Mucosa of rectum (tissue), 2 donors: ENCODE results near the gene NUDT16L1.

Source experiments
- H3K27ac ChIP-seq, 2 donors: one replicate each; pipeline ENCODE4 v1.7.0; 2013; ENCODE audit warnings: inconsistent platforms in 2 of 2, low read depth in 2 of 2, low read length in 2 of 2
- H3K27me3 ChIP-seq, 2 donors: one replicate each; pipeline ENCODE4 v1.7.0; 2013; ENCODE audit warnings: low read length in 2 of 2; ENCODE audit not compliant: control insufficient read depth in 2 of 2, insufficient read depth in 2 of 2
- H3K36me3 ChIP-seq, 2 donors: one replicate each; pipeline ENCODE4 v1.7.0; 2013; ENCODE audit warnings: low read length in 2 of 2; ENCODE audit not compliant: control insufficient read depth in 2 of 2, insufficient read depth in 2 of 2
- H3K4me1 ChIP-seq, 2 donors: one replicate each; pipeline ENCODE4 v1.7.0; 2013; ENCODE audit warnings: low read length in 2 of 2, mild to moderate bottlenecking in 1 of 2; ENCODE audit not compliant: control insufficient read depth in 2 of 2, insufficient read depth in 2 of 2
- H3K4me3 ChIP-seq, 2 donors: one replicate each; pipeline ENCODE4 v1.7.0; 2013; ENCODE audit warnings: low read length in 2 of 2
- H3K9ac ChIP-seq, 2 donors: one replicate each; pipeline ENCODE4 v1.7.0; 2013; ENCODE audit warnings: low read length in 2 of 2, low read depth in 1 of 2, mild to moderate bottlenecking in 1 of 2
- H3K9me3 ChIP-seq, 2 donors: one replicate each; pipeline ENCODE4 v1.7.0; 2013; ENCODE audit warnings: low read length in 2 of 2; ENCODE audit not compliant: control insufficient read depth in 2 of 2
- donor health status: healthy.
- donor health status: Normal muscosa, but diverticular disease.

Gene NUDT16L1

GRCh38 chr16:4654964-4655590 lies 38.3 kb upstream of the NUDT16L1 start:
- peaks cover 13 to 17% of the 10 kb centered on the region in 2 donors for H3K4me1 ChIP-seq
- peak overlapping the region in 1 of 2 donors; percentile 70 for H3K27ac ChIP-seq
- H3K9me3 ChIP-seq = no peaks in the 10 kb centered on the region
- H3K9ac ChIP-seq = no peak overlapping the region
- peaks cover 36 to 37% of the 10 kb centered on the region in 2 donors for H3K36me3 ChIP-seq
- H3K4me3 ChIP-seq = no peak overlapping the region
- no peaks in the 10 kb centered on the region for H3K27me3 ChIP-seq

- Histone ChIP-seq H3K9me3 (no peaks in the 10 kb centered on the region), H3K27ac (no peak overlapping the region), H3K4me1 (peaks cover 13 to 17% of the 10 kb centered on the region in 2 donors), H3K27me3 (no peaks in the 10 kb centered on the region), H3K4me3 (no peak overlapping the region), H3K9ac (no peak overlapping the region), H3K36me3 (peaks cover 37 to 39% of the 10 kb centered on the region in 2 donors)
Observed at GRCh38 chr16:4655801-4656200, 37.6 kb upstream of the NUDT16L1 start.

- Histone ChIP-seq H3K9me3 (no peaks in the 10 kb centered on the region), H3K4me3 (no peak overlapping the region), H3K4me1 (peaks cover 13 to 17% of the 10 kb centered on the region in 2 donors), H3K27ac (no peak overlapping the region), H3K27me3 (no peaks in the 10 kb centered on the region), H3K36me3 (peaks cover 35 to 37% of the 10 kb centered on the region in 2 donors), H3K9ac (no peak overlapping the region)
Observed at GRCh38 chr16:4656221-4656620, 37.1 kb upstream of the NUDT16L1 start.

- Histone ChIP-seq H3K4me1 (peaks cover 13 to 17% of the 10 kb centered on the region in 2 donors), H3K27me3 (no peaks in the 10 kb centered on the region), H3K36me3 (peaks cover 33 to 34% of the 10 kb centered on the region in 2 donors)
Observed at GRCh38 chr16:4656695-4657686, 36.4 kb upstream of the NUDT16L1 start.

DNA sequence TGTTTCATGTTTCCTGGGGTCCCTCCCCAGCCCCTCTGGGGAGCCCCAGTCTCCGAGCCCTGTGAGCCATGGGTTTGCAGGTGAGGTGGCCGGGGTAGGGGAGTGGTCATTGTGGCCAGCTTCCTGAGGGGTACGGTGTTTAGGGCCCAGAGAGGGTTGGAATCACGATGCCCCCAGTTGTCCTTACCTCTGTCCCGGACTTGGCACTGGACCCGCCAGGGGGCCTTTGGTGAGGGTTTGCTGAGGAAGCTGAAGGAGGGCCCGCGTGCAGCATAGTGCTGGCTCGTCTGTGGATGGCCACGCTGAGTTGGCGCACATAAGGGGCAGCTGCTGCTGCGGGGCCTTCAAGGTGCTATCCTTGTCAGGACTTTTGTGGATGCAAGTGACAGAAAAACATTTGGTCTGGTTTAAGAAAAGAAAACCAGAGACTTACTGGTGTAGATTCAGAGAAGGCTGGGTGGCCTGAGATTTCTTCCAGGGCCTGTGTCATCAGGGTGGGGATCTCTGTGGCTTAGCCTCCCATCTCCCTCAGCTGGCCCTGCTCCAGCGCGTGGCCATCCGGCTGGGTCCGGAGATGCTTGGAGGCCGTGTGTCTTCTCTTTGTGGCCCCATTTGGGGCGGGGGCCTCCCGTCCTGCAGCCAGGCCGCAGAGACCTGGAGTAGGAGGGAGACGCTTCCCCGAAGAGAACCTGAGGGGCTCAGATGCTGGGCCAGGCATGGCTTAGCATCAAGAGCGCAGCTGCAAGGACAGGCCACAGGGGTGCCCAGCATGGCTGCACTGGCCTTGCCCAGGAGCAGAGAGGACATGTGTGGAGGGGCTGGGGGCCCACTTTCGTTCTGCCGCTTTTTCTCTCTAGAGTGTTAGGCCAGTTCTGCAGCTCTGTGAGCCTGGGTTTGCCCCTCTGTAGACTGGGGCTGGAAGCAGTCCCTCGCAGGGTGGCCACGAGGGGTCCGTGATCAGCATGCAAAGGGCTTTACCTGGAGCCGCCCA lies 33.7 kb upstream of the NUDT16L1 start:
- Histone ChIP-seq H3K27me3 (no peaks in the 10 kb centered on the region), H3K4me1 (peaks cover 14 to 16% of the 10 kb centered on the region in 2 donors), H3K9me3 (no peaks in the 10 kb centered on the region), H3K36me3 (peaks cover 24 to 27% of the 10 kb centered on the region in 2 donors), H3K27ac (no peak overlapping the region), H3K9ac (no peak overlapping the region), H3K4me3 (no peak overlapping the region)

More at GRCh38 chr16:4656695-4657686, 36.4 kb upstream of the NUDT16L1 start:
- no peak overlapping the region for H3K4me3 ChIP-seq
- H3K9ac ChIP-seq = no peak overlapping the region
- no peak overlapping the region for H3K27ac ChIP-seq
- no peaks in the 10 kb centered on the region for H3K9me3 ChIP-seq

- H3K27ac ChIP-seq = no peak overlapping the region
- peaks cover 21 to 24% of the 10 kb centered on the region in 2 donors for H3K36me3 ChIP-seq
Observed at GRCh38 chr16:4660454-4661007, 32.8 kb upstream of the NUDT16L1 start.

DNA sequence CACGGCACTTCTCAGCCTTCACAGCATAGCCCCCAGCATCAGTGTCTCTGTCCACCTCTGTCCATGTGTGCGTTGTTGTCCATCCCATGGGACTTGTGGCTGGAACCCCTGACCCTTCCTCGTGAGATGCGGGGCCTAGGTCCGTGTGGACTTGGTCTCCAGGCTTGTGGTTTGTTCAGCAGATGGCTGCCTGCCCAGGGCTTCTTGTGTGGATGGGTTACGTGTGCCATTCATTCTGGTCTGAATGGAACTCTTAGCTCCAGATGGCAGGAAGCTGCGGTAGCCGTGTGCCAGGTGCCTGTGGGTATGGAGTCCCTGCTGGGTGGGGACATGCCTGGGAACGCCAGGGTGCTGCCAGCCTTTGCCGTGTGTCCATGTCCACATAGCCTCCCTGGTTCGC lies 31.7 kb upstream of the NUDT16L1 start:
- Histone ChIP-seq H3K9me3 (no peaks in the 10 kb centered on the region), H3K4me3 (no peak overlapping the region), H3K27me3 (no peaks in the 10 kb centered on the region), H3K9ac (no peak overlapping the region), H3K4me1 (peaks cover 20 to 22% of the 10 kb centered on the region in 2 donors), H3K36me3 (peaks cover 23 to 25% of the 10 kb centered on the region in 2 donors), H3K27ac (no peak overlapping the region)

More at GRCh38 chr16:4660454-4661007, 32.8 kb upstream of the NUDT16L1 start:
- peaks cover 20% of the 10 kb centered on the region in 2 donors for H3K4me1 ChIP-seq
- H3K27me3 ChIP-seq = no peaks in the 10 kb centered on the region
- no peak overlapping the region for H3K9ac ChIP-seq
- no peaks in the 10 kb centered on the region for H3K9me3 ChIP-seq
- no peak overlapping the region for H3K4me3 ChIP-seq

DNA sequence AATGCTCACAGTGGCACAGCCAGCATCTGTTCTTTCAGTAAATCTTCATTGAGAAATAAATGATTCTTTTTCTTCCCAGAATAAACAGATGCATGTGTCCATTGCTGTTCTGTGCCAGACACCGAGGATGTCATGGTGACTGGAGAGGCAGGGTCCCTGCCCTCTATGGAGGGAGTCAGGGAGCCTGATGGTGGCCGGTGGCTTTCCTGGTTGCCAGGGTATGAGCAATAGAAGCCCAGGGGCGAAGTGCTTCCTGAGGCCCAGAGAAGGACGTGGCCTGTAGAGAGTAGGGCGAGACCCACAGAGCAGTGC lies 29.9 kb upstream of the NUDT16L1 start:
- H3K36me3 ChIP-seq = peaks cover 29 to 41% of the 10 kb centered on the region in 2 donors
- no peak overlapping the region for H3K9ac ChIP-seq
- H3K9me3 ChIP-seq = no peaks in the 10 kb centered on the region
- no peaks in the 10 kb centered on the region for H3K27me3 ChIP-seq
- H3K4me3 ChIP-seq = no peak overlapping the region
- peaks cover 20 to 22% of the 10 kb centered on the region in 2 donors for H3K4me1 ChIP-seq
- peak overlapping the region; percentile 76 to 78 for H3K27ac ChIP-seq

DNA sequence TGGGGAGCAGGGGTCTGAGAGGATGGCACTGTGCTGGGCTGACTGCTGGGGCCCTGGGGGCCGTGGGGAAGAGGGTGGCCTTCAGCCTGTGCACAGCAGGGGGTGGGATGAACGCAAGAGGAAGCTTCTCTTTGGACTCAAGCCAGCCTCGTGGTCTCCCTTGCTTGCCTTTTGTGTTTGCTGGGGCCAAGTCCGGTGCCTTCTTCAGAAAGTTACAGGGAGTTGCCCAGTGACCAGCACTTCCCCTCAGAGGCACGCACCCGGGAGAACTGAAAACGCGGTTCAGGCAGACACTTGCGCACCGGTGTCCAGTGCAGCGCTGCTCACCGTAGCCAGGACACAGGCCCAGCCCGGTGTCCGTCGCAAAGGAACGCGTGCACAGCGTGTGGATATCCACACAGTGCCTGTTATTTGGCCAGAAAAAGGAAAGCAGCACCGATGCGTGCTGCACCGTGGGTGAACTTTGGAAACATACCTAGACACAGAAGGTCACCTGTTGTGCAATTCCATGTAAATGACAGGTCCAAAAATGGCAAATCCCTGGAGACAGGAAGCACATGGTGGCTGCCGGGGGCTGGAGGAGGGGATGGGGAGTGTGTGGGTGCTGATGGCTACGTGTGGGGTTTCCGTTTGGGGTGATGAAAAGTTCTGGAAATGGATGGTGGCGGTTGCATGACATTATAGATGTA lies 29.4 kb upstream of the NUDT16L1 start:
- H3K27ac ChIP-seq = peak overlapping the region; percentile 76 to 78
- no peak overlapping the region for H3K4me3 ChIP-seq
- peaks cover 20 to 22% of the 10 kb centered on the region in 2 donors for H3K4me1 ChIP-seq
- peak overlapping the region in 1 of 2 donors; percentile 30 for H3K9ac ChIP-seq
- no peaks in the 10 kb centered on the region for H3K27me3 ChIP-seq
- H3K9me3 ChIP-seq = no peaks in the 10 kb centered on the region
- peaks cover 33 to 43% of the 10 kb centered on the region in 2 donors for H3K36me3 ChIP-seq
